ENCODE data around the gene ABLIM2. TPM values are rescaled to one million over a fixed set of nuclear protein-coding genes. Genes with fewer than 3 reads are reported as not detected.

Gene ABLIM2
- total RNA-seq, 2 experiments from 2014 or later = 0.76 TPM; not detected in 1

DNA sequence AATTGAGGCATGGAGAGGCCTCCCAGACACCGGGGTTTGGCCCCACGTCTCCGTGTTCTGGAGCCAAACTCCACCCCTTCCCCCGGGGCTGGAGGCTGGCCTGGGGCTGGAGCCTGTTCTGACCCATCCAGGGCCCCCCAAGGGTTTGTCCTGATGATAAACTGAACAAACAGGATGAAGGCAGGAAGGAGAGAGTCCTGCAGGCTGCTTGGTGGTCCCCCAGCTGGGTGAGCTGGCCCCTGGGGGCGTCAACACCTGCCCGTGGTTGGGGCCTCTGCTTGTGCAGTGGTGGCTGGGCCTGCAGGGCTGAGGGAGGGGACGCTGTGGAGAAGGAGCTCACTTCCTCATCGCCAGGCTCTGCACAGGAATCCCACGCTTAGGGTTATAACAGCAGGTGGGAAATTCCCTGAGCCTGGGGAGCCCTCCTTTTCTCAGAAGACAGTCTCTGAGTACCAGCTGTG, 42.7 kb upstream of the ABLIM2 start:
- no peaks in the 10 kb centered on the region for H3K36me3 ChIP-seq (ENCODE audit: insufficient read depth, low read length)
- H3K9me2 ChIP-seq (ENCODE audit: insufficient read depth, low read length) = no peaks in the 10 kb centered on the region
- no TSS peak for BruUV-seq (replicated peaks)
- H3K9me3 ChIP-seq (ENCODE audit: low read length) = no peaks in the 10 kb centered on the region
- TF ChIP-seq EZH2phosphoT487 (IDR thresholded peaks at IDR 0.05; ENCODE audit: borderline replicate concordance, low read depth, low read length) = no peak
- TF ChIP-seq, protein P1, sequence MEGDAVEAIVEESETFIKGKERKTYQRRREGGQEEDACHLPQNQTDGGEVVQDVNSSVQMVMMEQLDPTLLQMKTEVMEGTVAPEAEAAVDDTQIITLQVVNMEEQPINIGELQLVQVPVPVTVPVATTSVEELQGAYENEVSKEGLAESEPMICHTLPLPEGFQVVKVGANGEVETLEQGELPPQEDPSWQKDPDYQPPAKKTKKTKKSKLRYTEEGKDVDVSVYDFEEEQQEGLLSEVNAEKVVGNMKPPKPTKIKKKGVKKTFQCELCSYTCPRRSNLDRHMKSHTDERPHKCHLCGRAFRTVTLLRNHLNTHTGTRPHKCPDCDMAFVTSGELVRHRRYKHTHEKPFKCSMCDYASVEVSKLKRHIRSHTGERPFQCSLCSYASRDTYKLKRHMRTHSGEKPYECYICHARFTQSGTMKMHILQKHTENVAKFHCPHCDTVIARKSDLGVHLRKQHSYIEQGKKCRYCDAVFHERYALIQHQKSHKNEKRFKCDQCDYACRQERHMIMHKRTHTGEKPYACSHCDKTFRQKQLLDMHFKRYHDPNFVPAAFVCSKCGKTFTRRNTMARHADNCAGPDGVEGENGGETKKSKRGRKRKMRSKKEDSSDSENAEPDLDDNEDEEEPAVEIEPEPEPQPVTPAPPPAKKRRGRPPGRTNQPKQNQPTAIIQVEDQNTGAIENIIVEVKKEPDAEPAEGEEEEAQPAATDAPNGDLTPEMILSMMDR (conservative IDR thresholded peaks at IDR 0.05; ENCODE audit: low read length) = no peak
- H3K4me2 ChIP-seq (ENCODE audit: low read length) = peak overlapping the region; percentile 93
- ChIA-PET POLR2A (no interaction called here), CTCF (ENCODE audit: unreplicated experiment) (interaction anchor here (0.6 to 1.0 kb wide), 2 partner anchors 25 to 1510 kb away, joined by 3 to 5 read pairs; no protein-coding TSS in a partner anchor)
- H4K20me1 ChIP-seq (ENCODE audit: insufficient read depth, low read length) = no peaks in the 10 kb centered on the region
- peak overlapping the region; percentile 67 for H3K4me3 ChIP-seq (ENCODE audit: low read depth, low read length, poor library complexity, severe bottlenecking)
- intact Hi-C loops (cut with micrococcal nuclease; ENCODE audit: unreplicated experiment) = loop anchor here (2.0 kb wide), 1 partner anchor 39 kb away; no protein-coding TSS in a partner anchor
- H2AFZ ChIP-seq (ENCODE audit: low read length) = peak overlapping the region; percentile 28; the same call in 1 of the 2 replicates
- peak; percentile 75 for DNase-seq (ENCODE audit: low spot score)
- H3K27ac ChIP-seq (ENCODE audit: low read depth, low read length, poor library complexity, severe bottlenecking) = peak overlapping the region; percentile 51
- no peaks in the 10 kb centered on the region for H3K79me2 ChIP-seq (ENCODE audit: insufficient read depth, low read depth, low read length)
- H3K4me1 ChIP-seq (ENCODE audit: insufficient read depth, low read length, poor library complexity, severe bottlenecking) = peaks cover 53% of the 10 kb centered on the region

DNA sequence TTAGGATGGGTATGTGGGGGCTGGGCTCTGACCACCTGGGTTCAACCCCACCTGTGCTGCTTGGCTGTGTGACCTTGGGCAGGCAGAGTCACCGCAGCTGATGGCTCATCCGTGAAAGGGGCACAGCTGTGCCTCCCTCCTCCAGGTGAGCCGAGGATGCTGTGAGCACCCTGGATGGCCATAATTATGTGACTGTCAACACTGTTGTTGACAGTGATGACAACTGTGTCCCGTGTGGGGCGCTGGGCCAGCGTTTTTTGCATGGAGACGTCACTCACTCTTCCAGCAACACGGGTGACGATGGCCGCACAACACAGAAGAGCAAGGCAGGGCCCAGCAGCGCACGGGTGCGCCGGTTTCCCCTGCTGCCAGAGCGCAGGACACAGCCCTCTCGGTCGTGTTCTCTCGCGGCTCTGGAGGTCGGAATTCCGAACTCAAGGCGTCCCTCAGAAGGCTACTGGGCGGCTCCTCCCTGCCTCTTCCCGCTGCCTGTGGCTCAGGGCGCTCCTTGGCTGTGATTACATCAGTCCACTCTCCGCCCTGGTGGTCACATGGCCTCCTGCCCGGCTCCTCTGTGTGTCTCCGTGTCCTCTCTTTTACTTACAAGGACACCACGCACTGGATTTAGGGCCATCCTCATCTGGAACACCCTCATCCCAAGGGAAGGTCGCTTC, 41.8 kb upstream of the ABLIM2 start:
- intact Hi-C loops (cut with micrococcal nuclease; ENCODE audit: unreplicated experiment) = loop anchor here (2.0 kb wide), 1 partner anchor 38 kb away; no protein-coding TSS in a partner anchor
- H3K36me3 ChIP-seq (ENCODE audit: insufficient read depth, low read length) = no peaks in the 10 kb centered on the region
- no peak overlapping the region; the same call in 1 of the 2 replicates for H2AFZ ChIP-seq (ENCODE audit: low read length)

More for the DNA sequence above, 41.8 kb upstream of the ABLIM2 start:
- DNase-seq (ENCODE audit: low spot score) = peak; percentile 81
- no peaks in the 10 kb centered on the region for H4K20me1 ChIP-seq (ENCODE audit: insufficient read depth, low read length)
- ChIA-PET CTCF (ENCODE audit: unreplicated experiment) (no interaction called here), POLR2A (interaction anchor here (0.6 kb wide), 1 partner anchor 73 kb away, joined by 3 read pairs; no protein-coding TSS in a partner anchor)
- no peak for TF ChIP-seq EZH2phosphoT487 (IDR thresholded peaks at IDR 0.05; ENCODE audit: borderline replicate concordance, low read depth, low read length)
- TF ChIP-seq, protein P1 (conservative IDR thresholded peaks at IDR 0.05; ENCODE audit: low read length) = no peak
- peaks cover 53% of the 10 kb centered on the region for H3K4me1 ChIP-seq (ENCODE audit: insufficient read depth, low read length, poor library complexity, severe bottlenecking)
- no peaks in the 10 kb centered on the region for H3K9me2 ChIP-seq (ENCODE audit: insufficient read depth, low read length)
- peak overlapping the region; percentile 67 for H3K4me3 ChIP-seq (ENCODE audit: low read depth, low read length, poor library complexity, severe bottlenecking)
- TSS peak; percentile 48 for BruUV-seq (replicated peaks)
- peak overlapping the region; percentile 93 for H3K4me2 ChIP-seq (ENCODE audit: low read length)
- peak overlapping the region; percentile 51 for H3K27ac ChIP-seq (ENCODE audit: low read depth, low read length, poor library complexity, severe bottlenecking)
- H3K79me2 ChIP-seq (ENCODE audit: insufficient read depth, low read depth, low read length) = no peaks in the 10 kb centered on the region
- H3K9me3 ChIP-seq (ENCODE audit: low read length) = no peaks in the 10 kb centered on the region
